ENCODE results near the gene ARHGEF9. TPM values are rescaled to one million over a fixed set of nuclear protein-coding genes. Genes with fewer than 3 reads are reported as not detected.

ARHGEF9 gene
- total RNA-seq, 4 donors from 2014 or later: 18.2 to 34.3 (median 22.3) TPM

- TF ChIP-seq POLR2A (IDR thresholded peaks at IDR 0.05): no peak
- TF ChIP-seq EP300 (IDR thresholded peaks at IDR 0.05): no peak
- no peak for TF ChIP-seq CTCF (IDR thresholded peaks at IDR 0.05)
- TF ChIP-seq POLR2AphosphoS5 (IDR thresholded peaks at IDR 0.05): no peak
- no peak overlapping the region for H3K27ac ChIP-seq
- DNase-seq (ENCODE audit: low spot score in 2 of 2): no peak
- H3K9me3 ChIP-seq: no peaks in the 10 kb centered on the region
- no peaks in the 10 kb centered on the region for H3K27me3 ChIP-seq
- H3K4me1 ChIP-seq: no peaks in the 10 kb centered on the region
- peaks cover 10% of the 10 kb centered on the region for H3K36me3 ChIP-seq
- no peak overlapping the region for H3K4me3 ChIP-seq
These were observed 120.3 kb downstream of the ARHGEF9 start for GRCh38 chrX:63664741-63665140.

- H3K4me3 ChIP-seq: no peak overlapping the region
- TF ChIP-seq EP300 (IDR thresholded peaks at IDR 0.05) (no peak), POLR2AphosphoS5 (IDR thresholded peaks at IDR 0.05) (no peak), CTCF (IDR thresholded peaks at IDR 0.05) (no peak), POLR2A (IDR thresholded peaks at IDR 0.05) (no peak)
- no peaks in the 10 kb centered on the region for H3K4me1 ChIP-seq
- 71% methylated on average over 1 of the region's 1 CpG for WGBS
- no peak for DNase-seq (ENCODE audit: low spot score in 2 of 2)
- H3K27me3 ChIP-seq: no peaks in the 10 kb centered on the region
- H3K36me3 ChIP-seq: peaks cover 10% of the 10 kb centered on the region
- H3K27ac ChIP-seq: no peak overlapping the region
- H3K9me3 ChIP-seq: no peaks in the 10 kb centered on the region
These were observed 120.9 kb downstream of the ARHGEF9 start for GRCh38 chrX:63664083-63664482.

- Histone ChIP-seq H3K27me3 (no peaks in the 10 kb centered on the region), H3K4me1 (no peaks in the 10 kb centered on the region), H3K27ac (no peak overlapping the region), H3K36me3 (peaks cover 3% of the 10 kb centered on the region), H3K4me3 (no peak overlapping the region), H3K9me3 (no peaks in the 10 kb centered on the region)
- DNase-seq (ENCODE audit: low spot score in 2 of 2): no peak
- WGBS: 35% methylated on average over 1 of the region's 1 CpG
- TF ChIP-seq POLR2AphosphoS5 (IDR thresholded peaks at IDR 0.05) (no peak), CTCF (IDR thresholded peaks at IDR 0.05) (no peak)
These were observed 123.3 kb downstream of the ARHGEF9 start for GRCh38 chrX:63661676-63662075.

DNA sequence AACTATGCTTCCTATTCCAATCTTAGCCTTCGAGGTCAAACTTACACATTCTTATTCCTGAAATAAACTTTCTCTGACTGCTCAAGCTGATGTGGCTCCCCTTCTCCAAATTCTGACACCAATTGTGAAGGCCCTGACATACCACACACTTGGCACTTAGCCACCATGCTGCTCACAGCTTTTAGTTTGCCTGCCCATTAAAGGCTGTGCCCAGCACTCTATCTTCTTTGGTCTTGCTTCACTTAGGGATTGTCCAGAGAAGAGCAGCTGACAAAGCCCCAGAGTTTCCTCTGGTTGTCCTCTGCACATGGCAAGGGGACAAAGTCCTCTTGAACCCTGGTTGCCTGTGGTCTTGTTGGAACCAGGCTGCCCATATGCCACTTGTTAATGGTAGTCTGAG is 126.1 kb downstream of the ARHGEF9 start:
- H3K27me3 ChIP-seq: no peaks in the 10 kb centered on the region
- DNase-seq (ENCODE audit: low spot score in 2 of 2): no peak
- no peaks in the 10 kb centered on the region for H3K9me3 ChIP-seq
- no peak for TF ChIP-seq CTCF (IDR thresholded peaks at IDR 0.05)
- no peak for TF ChIP-seq EP300 (IDR thresholded peaks at IDR 0.05)
- no peak for TF ChIP-seq POLR2A (IDR thresholded peaks at IDR 0.05)
- no peak for TF ChIP-seq POLR2AphosphoS5 (IDR thresholded peaks at IDR 0.05)
- WGBS: 76% methylated on average over 1 of the region's 1 CpG
- no peak overlapping the region for H3K4me3 ChIP-seq
- H3K36me3 ChIP-seq: peaks cover 4% of the 10 kb centered on the region
- no peak overlapping the region for H3K27ac ChIP-seq
- no peaks in the 10 kb centered on the region for H3K4me1 ChIP-seq

GRCh38 chrX:63657821-63658220 is 127.2 kb downstream of the ARHGEF9 start:
- no peaks in the 10 kb centered on the region for H3K9me3 ChIP-seq

More at GRCh38 chrX:63657821-63658220, 127.2 kb downstream of the ARHGEF9 start:
- Histone ChIP-seq H3K36me3 (peaks cover 4% of the 10 kb centered on the region), H3K4me1 (no peaks in the 10 kb centered on the region), H3K4me3 (no peak overlapping the region), H3K27ac (no peak overlapping the region), H3K27me3 (no peaks in the 10 kb centered on the region)
- WGBS: 76% methylated on average over 6 of the region's 6 CpGs
- TF ChIP-seq POLR2A (IDR thresholded peaks at IDR 0.05) (no peak), POLR2AphosphoS5 (IDR thresholded peaks at IDR 0.05) (no peak), CTCF (IDR thresholded peaks at IDR 0.05) (no peak), EP300 (IDR thresholded peaks at IDR 0.05) (no peak)
- no peak for DNase-seq (ENCODE audit: low spot score in 2 of 2)

Measured in suprapubic skin (tissue), 4 donors.